Activated naive CD8-positive, alpha-beta T cell treated with anti-CD3 and anti-CD28 coated beads, Interleukin-2, amount 10 ng/mL, durations not matched to agents 7 days and 5 days (primary cell): ENCODE results near the gene RIMBP2. TPM values are rescaled to one million over a fixed set of nuclear protein-coding genes. Genes with fewer than 3 reads are reported as not detected.

Experiments
- ATAC-seq: fragments of 150-1000 bp; cut with Tn5 transposase; one replicate; pipeline ENCODE4 v1.10.0; 2021; ENCODE audit warnings: low read depth, moderate library complexity
- POLR2A ChIA-PET: fragments of 350-600 bp; sonication (Branson Sonifier 250); formaldehyde crosslinking; loops from one replicate; lab custom pipeline; 2021; ENCODE audit warnings: antibody characterized with exemption; lab: Charles Lee
- DNase-seq: peaks from one replicate; pipeline ENCODE4 v3.0.0; 2021
- H3K27ac Mint-ChIP-seq: one replicate; pipeline ENCODE4 v1.8.0; 2022; ENCODE audit warnings: mild to moderate bottlenecking, mixed read lengths
- H3K27me3 Mint-ChIP-seq: one replicate; pipeline ENCODE4 v1.8.0; 2022; ENCODE audit warnings: mild to moderate bottlenecking, moderate library complexity, mixed read lengths
- H3K36me3 Mint-ChIP-seq: one replicate; pipeline ENCODE4 v1.8.0; 2021; ENCODE audit warnings: mild to moderate bottlenecking, mixed read lengths
- H3K4me1 Mint-ChIP-seq: one replicate; pipeline ENCODE4 v1.8.0; 2021; ENCODE audit warnings: mixed read lengths
- H3K4me3 Mint-ChIP-seq: one replicate; pipeline ENCODE4 v1.8.0; 2022; ENCODE audit warnings: mild to moderate bottlenecking, moderate library complexity, mixed read lengths
- H3K9me3 Mint-ChIP-seq: one replicate; pipeline ENCODE4 v1.8.0; 2021; ENCODE audit warnings: mixed read lengths
- total RNA-seq, 2 experiments: library from RNA; stranded (reverse); gene quantifications; one replicate each; pipeline ENCODE4 v1.2.3, GENCODE V29; 2021

RIMBP2 gene
- total RNA-seq, 2 experiments from 2014 or later, result not detected

DNA sequence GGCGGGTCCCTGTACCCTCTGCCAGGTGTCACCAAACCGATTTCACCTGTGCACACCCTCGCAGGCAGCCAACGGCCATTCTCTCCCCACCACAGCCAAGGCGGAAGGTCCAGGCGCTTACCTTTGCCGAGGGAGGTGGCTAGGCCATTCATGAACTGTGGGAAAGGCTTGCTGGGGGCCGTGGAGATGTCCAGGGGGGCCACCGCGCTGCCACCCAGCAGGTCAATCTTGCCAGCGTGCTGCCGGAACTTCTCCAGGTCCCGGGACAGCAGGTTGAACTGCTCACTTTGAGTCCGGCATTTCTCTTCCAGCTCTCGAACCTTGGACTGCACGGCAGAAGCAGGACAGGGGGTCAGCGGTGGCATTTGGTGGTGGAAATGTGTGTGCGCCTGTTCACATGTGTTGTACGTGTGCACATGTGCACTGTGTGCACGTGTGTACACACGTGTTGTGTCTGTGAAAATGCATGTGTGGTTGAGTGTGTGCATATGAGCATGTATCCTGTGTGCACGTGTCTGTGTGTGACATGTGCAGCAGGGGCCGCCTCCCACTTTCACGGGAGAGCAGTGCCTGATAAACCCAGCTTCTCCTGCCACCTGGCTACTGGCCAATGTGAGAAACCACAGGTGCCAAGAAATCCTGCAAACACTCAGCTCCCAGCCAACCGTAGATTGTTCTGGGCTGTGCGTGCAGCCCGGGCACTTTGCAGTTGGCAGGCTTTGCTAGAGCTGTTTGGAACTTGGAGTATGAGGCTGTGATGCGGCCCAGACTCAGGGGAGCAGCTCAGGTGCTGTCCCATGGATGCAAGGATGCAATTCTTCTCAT lies 259.5 kb downstream of the RIMBP2 start:
- H3K4me3 Mint-ChIP-seq, result no peak overlapping the region
- DNase-seq, result no peak
- POLR2A ChIA-PET, result no interaction called here
- no peak for ATAC-seq
- H3K36me3 Mint-ChIP-seq, result no peaks in the 10 kb centered on the region
- H3K27me3 Mint-ChIP-seq, result no peaks in the 10 kb centered on the region
- no peak overlapping the region for H3K27ac Mint-ChIP-seq
- no peaks in the 10 kb centered on the region for H3K9me3 Mint-ChIP-seq
- no peaks in the 10 kb centered on the region for H3K4me1 Mint-ChIP-seq

DNA sequence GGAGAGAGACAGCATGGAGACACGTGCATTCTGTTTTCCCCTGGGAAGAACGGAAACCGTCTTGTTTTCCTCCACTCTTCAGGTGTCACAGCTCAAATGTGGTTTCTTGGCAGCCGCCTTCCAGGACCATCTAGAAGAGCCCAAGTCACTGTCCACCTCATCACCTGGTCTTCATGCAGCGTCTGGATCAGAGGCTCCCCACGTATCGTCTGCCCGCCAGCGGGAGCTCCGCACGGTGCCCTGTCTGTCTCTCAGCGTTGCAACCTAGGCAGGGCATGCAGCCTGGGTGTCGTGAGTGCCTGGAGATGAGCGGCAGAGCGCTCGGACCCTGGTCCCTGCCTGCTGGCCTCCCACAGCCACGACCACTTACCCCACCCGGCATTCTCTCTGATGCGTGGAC lies 260.9 kb downstream of the RIMBP2 start:
- no peaks in the 10 kb centered on the region for H3K27me3 Mint-ChIP-seq
- no peak for ATAC-seq
- no peaks in the 10 kb centered on the region for H3K4me1 Mint-ChIP-seq
- no peaks in the 10 kb centered on the region for H3K9me3 Mint-ChIP-seq
- DNase-seq, result no peak
- H3K4me3 Mint-ChIP-seq, result no peak overlapping the region
- no peak overlapping the region for H3K27ac Mint-ChIP-seq
- no peaks in the 10 kb centered on the region for H3K36me3 Mint-ChIP-seq
- POLR2A ChIA-PET, result no interaction called here

DNA sequence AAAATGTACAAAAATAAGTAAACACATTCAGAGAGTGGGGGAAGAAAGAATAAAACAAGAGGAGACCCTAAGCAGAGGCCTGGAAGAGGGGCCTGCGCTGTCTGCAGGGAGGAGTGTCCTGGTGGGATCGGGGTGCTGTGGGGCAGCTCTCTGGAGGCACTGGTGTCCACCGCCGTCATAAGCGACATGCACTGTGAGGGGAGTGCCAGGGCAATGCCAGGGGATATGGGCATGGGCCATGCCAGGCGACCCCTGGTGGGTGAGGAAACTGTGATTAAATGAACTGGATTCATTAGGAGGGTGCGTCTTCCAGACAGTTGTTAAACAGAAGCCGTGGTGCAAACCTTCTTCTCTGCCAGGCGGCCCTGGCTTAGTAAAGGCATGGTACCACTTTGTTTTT lies 261.8 kb downstream of the RIMBP2 start:
- Mint-ChIP-seq H3K9me3 (no peaks in the 10 kb centered on the region), H3K27me3 (no peaks in the 10 kb centered on the region), H3K4me1 (no peaks in the 10 kb centered on the region), H3K27ac (no peak overlapping the region), H3K4me3 (no peak overlapping the region), H3K36me3 (no peaks in the 10 kb centered on the region)
- no peak for ATAC-seq
- DNase-seq, result no peak
- POLR2A ChIA-PET, result no interaction called here

DNA sequence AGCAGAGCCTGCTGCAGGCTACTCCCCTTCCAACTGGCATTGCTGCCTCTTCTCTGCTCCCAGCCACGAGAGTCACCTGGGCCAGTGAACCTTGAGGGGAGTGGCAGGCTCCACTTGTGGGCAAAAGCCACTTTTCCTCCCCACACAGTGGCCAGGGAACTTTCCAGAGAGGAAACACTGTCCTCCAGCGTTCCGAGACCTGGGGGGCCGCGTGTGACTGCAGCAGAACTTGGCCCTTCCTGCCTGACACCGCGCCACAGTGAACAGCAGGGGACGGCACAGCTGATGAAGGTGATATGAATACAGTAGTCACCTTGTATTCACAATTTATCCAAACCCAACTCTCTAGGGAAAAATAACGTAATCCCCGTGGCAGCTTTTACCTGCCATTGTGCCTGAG lies 263.6 kb downstream of the RIMBP2 start:
- ATAC-seq (no peak), DNase-seq (no peak)
- Mint-ChIP-seq H3K27ac (no peak overlapping the region), H3K4me1 (no peaks in the 10 kb centered on the region), H3K9me3 (no peaks in the 10 kb centered on the region), H3K27me3 (no peaks in the 10 kb centered on the region), H3K36me3 (no peaks in the 10 kb centered on the region), H3K4me3 (no peak overlapping the region)
- POLR2A ChIA-PET, result no interaction called here

DNA sequence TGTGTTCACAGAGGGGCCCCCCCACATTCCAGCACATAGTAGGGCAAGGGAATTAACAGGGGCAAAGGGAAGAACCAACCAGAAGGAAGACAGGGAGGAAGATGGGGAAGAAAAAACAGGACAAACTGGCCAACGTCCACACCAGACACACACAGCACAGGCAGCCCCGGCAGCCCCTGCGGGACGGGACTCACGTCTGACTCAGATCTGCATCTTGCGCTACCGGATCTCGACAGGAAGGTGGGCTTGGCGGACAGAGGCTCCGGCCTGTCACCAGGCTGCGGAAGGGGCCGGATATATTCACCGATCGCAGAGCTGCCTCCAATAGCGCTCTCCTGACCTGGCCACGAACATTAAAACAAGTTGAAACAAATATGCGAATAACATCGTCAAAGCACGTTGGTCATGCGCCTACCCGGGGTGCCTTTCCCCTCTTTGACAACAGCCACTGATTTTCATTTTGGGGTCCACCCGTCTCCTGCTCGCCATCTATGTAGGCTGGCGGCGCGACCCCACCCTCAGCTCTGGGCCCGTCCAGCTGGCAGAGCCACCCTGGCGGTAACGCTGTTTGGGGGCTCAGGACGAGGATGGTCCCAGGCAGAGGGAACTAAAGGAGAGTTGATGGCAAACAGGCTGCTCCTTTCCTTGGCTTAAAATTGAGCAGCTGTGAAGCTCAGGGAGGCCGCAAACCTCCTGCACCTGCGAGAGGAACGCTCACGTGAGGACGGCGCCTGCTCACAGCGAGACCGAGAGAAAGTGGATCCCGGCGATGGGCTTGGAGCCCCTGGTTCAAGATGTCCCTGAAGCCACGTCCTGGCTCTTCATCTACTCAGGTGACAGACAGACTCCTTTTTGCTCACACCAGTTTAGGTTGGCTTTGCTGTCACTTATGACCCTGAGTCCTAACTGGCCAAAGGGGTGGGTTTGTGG lies 264.8 kb downstream of the RIMBP2 start:
- H3K27ac Mint-ChIP-seq, result no peak overlapping the region
- H3K4me1 Mint-ChIP-seq, result no peaks in the 10 kb centered on the region
- POLR2A ChIA-PET, result no interaction called here
- no peak for DNase-seq
- ATAC-seq, result no peak
- H3K36me3 Mint-ChIP-seq, result no peaks in the 10 kb centered on the region
- H3K27me3 Mint-ChIP-seq, result no peaks in the 10 kb centered on the region
- H3K4me3 Mint-ChIP-seq, result no peak overlapping the region
- no peaks in the 10 kb centered on the region for H3K9me3 Mint-ChIP-seq

DNA sequence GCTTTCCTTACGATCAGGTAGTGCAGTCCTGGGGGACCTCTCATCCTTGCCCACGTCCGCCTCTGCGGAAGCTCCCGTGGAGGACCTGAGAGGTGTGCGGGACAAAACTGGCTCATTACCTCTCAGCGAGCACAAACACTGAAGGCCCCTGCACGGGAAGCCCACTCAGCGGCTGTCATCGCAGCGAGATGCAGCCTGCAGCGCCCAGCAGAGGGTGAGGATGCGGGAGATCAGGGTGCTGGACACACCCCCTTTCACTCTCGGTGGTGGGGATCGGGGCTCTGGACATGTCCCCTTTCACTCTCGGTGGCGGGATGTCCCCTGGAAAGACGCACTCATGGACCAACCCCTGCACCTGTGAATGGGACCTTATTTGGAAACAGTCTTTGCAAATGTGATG lies 266.8 kb downstream of the RIMBP2 start:
- DNase-seq (no peak), ATAC-seq (no peak)
- Mint-ChIP-seq H3K4me1 (no peaks in the 10 kb centered on the region), H3K27ac (no peak overlapping the region), H3K9me3 (no peaks in the 10 kb centered on the region), H3K27me3 (no peaks in the 10 kb centered on the region), H3K36me3 (no peaks in the 10 kb centered on the region), H3K4me3 (no peak overlapping the region)
- POLR2A ChIA-PET, result no interaction called here

DNA sequence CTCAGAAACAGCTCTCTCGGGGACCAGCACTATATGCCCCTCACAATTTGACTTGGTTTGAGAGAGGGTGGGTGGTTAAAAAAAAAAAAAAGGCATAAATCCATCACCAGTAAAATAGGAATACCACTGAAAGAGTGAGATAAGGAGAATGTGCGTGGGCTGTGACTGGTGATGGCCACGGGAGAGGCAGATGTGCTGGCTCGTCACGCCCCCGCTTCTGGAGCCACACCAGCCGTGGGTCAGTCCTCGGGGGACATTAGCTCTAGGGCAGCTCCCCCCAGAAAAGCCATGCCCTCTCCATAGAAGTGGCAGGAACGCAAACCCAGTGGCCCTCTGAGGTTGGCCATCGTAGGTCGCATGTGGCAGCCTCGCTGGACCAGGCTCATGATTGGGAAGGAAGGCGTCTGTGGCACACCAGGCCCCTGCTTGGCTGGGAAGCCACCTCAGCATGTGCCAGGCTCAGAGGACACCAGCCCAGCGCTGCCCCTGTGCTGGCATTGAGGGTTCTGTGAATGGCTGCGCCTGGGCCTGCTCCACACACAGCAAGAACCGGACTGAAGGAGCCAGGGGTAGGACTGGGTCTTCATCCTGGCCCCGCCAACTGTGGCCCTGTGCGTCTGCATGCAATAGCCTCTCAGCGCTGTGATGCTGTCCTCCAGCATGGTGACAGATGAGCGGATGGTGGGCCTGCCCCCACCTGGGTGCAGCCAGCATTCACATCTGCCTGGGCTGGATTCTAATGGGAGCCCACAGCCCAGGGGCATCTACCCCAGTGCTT lies 267.9 kb downstream of the RIMBP2 start:
- no peaks in the 10 kb centered on the region for H3K36me3 Mint-ChIP-seq
- no peaks in the 10 kb centered on the region for H3K9me3 Mint-ChIP-seq
- no peaks in the 10 kb centered on the region for H3K4me1 Mint-ChIP-seq
- POLR2A ChIA-PET, result no interaction called here
- H3K27me3 Mint-ChIP-seq, result no peaks in the 10 kb centered on the region
- DNase-seq, result no peak
- no peak overlapping the region for H3K27ac Mint-ChIP-seq
- H3K4me3 Mint-ChIP-seq, result no peak overlapping the region
- no peak for ATAC-seq

DNA sequence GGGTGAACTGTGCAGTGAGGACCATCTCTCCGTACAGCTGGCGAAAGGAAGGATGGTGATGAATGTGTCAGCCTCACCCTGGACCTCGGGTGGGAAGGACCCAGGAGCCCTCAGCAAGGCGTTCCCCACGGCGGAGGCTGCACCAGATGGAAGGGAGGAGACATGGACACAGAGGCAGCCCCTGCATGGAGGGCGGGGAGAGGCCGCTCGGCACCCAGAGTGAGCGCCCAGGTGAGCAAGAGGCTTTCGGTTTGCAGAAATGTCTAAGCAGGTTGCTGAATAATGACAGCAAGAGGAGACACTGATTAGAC lies 268.5 kb downstream of the RIMBP2 start:
- Mint-ChIP-seq H3K36me3 (no peaks in the 10 kb centered on the region), H3K9me3 (no peaks in the 10 kb centered on the region), H3K4me1 (no peaks in the 10 kb centered on the region), H3K4me3 (no peak overlapping the region), H3K27me3 (no peaks in the 10 kb centered on the region), H3K27ac (no peak overlapping the region)
- POLR2A ChIA-PET, result no interaction called here
- DNase-seq (no peak), ATAC-seq (no peak)

DNA sequence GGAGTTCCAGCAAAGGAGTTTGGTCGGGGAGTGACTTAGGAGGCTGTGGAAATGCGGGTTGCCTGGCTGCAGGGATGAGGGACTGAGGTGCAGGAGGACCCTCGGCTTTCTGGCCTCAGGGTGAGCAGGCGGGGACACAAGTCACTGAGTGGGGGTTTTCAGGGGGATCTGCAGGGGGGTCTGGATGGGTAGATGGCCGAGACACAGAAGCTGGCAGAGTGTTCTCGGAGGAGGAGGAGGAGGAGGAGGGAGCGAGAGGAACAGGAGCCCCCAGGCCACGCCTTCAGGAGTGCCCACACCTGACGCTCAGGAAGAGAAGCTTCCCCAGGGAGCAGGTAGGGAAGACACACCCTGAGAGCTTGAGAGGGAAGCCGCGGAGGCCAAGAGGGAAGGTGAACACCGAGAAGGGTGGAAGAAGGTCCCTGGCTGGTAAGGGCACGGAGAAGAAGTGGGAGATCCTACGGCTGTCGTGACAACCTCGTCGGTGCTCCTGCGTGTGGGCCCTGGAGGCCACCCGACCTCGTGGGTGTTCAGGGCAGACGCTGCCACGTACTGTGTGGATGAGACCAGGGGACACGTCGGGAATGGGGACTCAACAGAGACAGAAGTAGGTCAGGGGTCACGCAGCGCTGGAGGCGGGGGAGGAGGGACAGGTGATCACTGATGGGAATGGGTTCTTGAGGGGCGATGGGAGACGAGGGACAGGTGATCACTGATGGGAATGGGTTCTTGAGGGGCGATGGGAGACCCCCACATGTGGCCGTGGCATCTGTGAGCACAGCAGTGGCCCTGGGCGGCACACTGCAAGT lies 269.0 kb downstream of the RIMBP2 start:
- no peaks in the 10 kb centered on the region for H3K4me1 Mint-ChIP-seq
- H3K4me3 Mint-ChIP-seq, result no peak overlapping the region
- H3K27me3 Mint-ChIP-seq, result no peaks in the 10 kb centered on the region
- H3K9me3 Mint-ChIP-seq, result no peaks in the 10 kb centered on the region
- ATAC-seq (no peak), DNase-seq (no peak)
- H3K27ac Mint-ChIP-seq, result no peak overlapping the region
- no peaks in the 10 kb centered on the region for H3K36me3 Mint-ChIP-seq
- POLR2A ChIA-PET, result no interaction called here

DNA sequence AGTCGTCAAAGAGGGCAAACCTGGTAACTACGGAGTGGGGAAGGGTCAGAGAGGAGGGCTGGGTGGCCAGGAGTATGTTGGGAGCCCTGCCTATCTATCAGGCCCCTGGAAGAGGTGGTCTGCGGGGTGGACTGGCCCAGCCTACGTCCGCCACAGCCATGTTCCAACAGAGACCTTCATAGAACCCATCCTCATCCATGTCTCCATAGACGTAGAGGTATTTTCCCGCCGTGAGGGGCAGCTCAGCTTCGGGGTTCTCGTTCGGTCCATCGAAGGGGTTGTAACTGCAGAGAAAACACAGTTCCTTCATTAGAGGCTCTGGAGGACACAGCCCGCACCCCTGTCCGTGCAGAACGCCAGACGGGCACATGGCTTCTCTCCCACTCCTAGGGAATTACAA lies 271.1 kb downstream of the RIMBP2 start:
- DNase-seq (no peak), ATAC-seq (no peak)
- Mint-ChIP-seq H3K36me3 (no peaks in the 10 kb centered on the region), H3K27ac (no peak overlapping the region), H3K4me3 (no peak overlapping the region), H3K9me3 (no peaks in the 10 kb centered on the region), H3K4me1 (no peaks in the 10 kb centered on the region), H3K27me3 (no peaks in the 10 kb centered on the region)
- POLR2A ChIA-PET, result no interaction called here

DNA sequence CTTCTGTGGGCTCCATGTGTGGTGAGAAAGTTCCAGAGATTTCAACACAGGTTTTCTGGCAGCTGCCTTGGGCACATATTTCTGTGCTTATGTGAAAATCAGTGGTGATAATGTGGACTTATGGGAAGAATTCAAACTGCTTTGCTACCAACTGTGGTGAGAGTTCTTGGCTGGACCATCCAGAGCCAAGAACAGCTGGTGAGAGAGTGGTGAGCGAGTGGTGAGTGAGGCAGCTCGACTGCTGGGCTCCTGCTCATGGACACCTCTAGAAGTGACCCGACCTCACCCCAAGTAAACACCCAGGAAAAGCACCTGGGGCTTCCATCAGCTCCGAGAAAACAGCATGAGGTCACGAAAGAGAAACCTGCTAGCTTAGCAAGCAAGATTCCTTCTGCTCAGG lies 272.0 kb downstream of the RIMBP2 start:
- no peaks in the 10 kb centered on the region for H3K36me3 Mint-ChIP-seq
- no peak overlapping the region for H3K27ac Mint-ChIP-seq
- H3K4me3 Mint-ChIP-seq, result no peak overlapping the region
- peaks cover 2% of the 10 kb centered on the region for H3K9me3 Mint-ChIP-seq
- POLR2A ChIA-PET, result no interaction called here
- no peaks in the 10 kb centered on the region for H3K4me1 Mint-ChIP-seq
- no peak for DNase-seq
- ATAC-seq, result no peak
- no peaks in the 10 kb centered on the region for H3K27me3 Mint-ChIP-seq

DNA sequence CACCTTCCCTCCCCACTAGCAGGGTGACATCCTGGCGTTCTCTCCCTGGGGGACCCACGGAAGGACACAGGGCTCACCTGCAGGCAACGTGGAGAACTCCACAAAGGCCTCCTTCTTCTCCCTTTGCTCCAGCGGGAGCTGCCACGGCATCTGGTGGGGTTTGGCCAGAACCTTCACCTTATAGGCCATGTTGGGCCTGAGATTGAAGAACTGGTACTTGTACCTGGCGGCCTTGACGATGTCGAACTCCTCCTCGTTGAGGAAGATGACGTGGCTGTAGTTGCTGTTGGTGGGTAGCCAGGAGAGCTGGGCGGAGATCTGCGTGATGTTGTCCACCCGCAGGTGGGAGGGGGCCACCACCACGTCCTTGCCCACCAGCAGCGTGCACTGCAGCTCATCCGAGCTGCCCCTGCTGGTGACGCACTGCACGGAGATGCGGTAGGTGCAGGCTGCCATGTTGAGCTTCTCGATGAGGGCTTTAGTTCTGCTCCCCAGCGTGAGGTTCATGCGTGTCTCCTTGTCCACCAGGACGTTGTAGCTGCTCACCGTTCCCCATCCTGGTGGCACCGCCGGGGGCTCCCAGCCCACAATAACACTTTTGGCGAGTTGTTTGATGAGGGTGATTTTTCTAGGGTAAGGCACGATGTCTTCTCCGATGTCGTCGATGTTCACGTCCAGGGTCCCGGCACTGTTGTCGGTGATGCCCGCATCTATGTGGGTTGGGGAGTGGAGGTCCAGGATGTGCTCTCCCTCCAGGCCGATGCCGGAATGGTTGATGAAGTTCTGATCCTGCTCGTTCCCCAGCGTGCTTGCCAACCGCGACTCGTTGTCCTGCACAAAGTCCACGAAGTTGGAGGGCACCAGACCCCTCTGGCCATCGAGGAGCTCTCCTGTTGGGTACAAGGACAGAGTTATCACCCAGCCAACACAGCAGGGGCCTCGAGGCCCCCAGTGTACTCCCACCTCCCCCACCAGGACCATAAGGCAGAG lies 274.0 kb downstream of the RIMBP2 start:
- POLR2A ChIA-PET, result no interaction called here
- Mint-ChIP-seq H3K4me3 (no peak overlapping the region), H3K9me3 (peaks cover 4% of the 10 kb centered on the region), H3K36me3 (no peaks in the 10 kb centered on the region), H3K4me1 (no peaks in the 10 kb centered on the region), H3K27me3 (no peaks in the 10 kb centered on the region), H3K27ac (no peak overlapping the region)
- ATAC-seq, result no peak
- DNase-seq, result no peak
